ENCODE data around the gene RMND5B.

DNA sequence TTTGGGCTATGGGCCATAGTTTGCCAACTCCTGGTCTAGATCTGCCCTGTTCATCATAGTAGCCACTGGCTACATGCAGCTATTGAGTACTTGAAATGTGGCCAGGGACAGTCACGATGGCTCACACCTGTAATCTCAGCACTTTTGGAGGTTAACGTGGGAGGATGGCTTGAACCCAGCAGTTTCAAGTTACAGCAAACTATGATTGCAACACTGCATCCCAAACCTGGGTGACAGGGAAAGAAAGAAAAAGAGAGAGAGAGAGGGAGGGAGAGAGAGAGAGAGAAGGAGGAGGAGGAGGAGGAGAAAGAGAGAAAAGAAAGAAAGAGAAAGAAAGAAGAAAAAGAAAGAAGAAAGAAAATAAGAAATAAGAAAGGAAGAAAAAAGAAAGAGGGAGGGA, 61.4 kb downstream of the RMND5B start:
- TF ChIP-seq CEBPB (IDR thresholded peaks at IDR 0.05) = peak; percentile 73
- TF ChIP-seq YY1 (IDR thresholded peaks at IDR 0.05; ENCODE audit: low read depth) = no peak
- TF ChIP-seq, protein P1, sequence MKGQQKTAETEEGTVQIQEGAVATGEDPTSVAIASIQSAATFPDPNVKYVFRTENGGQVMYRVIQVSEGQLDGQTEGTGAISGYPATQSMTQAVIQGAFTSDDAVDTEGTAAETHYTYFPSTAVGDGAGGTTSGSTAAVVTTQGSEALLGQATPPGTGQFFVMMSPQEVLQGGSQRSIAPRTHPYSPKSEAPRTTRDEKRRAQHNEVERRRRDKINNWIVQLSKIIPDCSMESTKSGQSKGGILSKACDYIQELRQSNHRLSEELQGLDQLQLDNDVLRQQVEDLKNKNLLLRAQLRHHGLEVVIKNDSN (IDR thresholded peaks at IDR 0.05) = no peak
- no peak for TF ChIP-seq TAF1 (IDR thresholded peaks at IDR 0.05; ENCODE audit: low read depth)
- TF ChIP-seq RAD21 (IDR thresholded peaks at IDR 0.05; ENCODE audit: low read depth) = no peak
- TF ChIP-seq EP300 (IDR thresholded peaks at IDR 0.05; ENCODE audit: borderline replicate concordance) = no peak
- TF ChIP-seq, protein P2, sequence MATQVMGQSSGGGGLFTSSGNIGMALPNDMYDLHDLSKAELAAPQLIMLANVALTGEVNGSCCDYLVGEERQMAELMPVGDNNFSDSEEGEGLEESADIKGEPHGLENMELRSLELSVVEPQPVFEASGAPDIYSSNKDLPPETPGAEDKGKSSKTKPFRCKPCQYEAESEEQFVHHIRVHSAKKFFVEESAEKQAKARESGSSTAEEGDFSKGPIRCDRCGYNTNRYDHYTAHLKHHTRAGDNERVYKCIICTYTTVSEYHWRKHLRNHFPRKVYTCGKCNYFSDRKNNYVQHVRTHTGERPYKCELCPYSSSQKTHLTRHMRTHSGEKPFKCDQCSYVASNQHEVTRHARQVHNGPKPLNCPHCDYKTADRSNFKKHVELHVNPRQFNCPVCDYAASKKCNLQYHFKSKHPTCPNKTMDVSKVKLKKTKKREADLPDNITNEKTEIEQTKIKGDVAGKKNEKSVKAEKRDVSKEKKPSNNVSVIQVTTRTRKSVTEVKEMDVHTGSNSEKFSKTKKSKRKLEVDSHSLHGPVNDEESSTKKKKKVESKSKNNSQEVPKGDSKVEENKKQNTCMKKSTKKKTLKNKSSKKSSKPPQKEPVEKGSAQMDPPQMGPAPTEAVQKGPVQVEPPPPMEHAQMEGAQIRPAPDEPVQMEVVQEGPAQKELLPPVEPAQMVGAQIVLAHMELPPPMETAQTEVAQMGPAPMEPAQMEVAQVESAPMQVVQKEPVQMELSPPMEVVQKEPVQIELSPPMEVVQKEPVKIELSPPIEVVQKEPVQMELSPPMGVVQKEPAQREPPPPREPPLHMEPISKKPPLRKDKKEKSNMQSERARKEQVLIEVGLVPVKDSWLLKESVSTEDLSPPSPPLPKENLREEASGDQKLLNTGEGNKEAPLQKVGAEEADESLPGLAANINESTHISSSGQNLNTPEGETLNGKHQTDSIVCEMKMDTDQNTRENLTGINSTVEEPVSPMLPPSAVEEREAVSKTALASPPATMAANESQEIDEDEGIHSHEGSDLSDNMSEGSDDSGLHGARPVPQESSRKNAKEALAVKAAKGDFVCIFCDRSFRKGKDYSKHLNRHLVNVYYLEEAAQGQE (IDR thresholded peaks at IDR 0.05; ENCODE audit: low read depth) = no peak
- TF ChIP-seq TEAD4 (IDR thresholded peaks at IDR 0.05) = no peak

Data from Ishikawa (cell line).